Measurements from ENCODE around the gene ZNF582. TPM values are rescaled to one million over a fixed set of nuclear protein-coding genes. Genes with fewer than 3 reads are reported as not detected.

ZNF582 gene
- total RNA-seq, 4 donors from 2014 or later = 3.1 to 5.2 (median 4.7) TPM

DNA sequence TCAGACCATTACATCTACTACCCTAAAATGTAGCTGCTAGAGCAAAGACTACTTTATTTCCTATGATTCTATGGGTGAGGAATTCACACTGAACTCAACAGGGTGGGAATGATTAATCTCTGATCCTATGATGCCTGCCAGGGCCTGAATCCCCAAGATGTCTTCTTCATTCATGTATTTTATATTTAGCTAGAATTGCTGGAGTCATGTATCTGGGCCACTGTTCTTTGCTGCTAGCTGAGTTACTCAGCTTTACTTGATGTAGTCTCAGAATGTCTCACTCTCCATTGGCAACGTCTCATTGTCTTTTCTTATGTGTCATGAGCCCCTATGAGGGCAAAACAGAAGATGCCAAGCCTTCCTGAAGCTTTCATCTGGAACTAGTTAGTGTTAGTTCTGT, 21.1 kb downstream of the ZNF582 start:
- H3K27ac ChIP-seq = no peak overlapping the region
- no peaks in the 10 kb centered on the region for H3K27me3 ChIP-seq
- peaks cover 0 to 60% (median 12%) of the 10 kb centered on the region in 4 donors for H3K9me3 ChIP-seq
- H3K4me1 ChIP-seq = peaks cover 0 to 16% (median 8%) of the 10 kb centered on the region in 4 donors
- DNase-seq (ENCODE audit: low spot score in 2 of 2) = no peak
- 74 to 91% methylated on average over 1 of the region's 1 CpG for WGBS, 2 donors
- H3K36me3 ChIP-seq = peaks cover 2 to 82% (median 24%) of the 10 kb centered on the region in 3 donors
- TF ChIP-seq EP300 (IDR thresholded peaks at IDR 0.05) = no peak
- TF ChIP-seq POLR2A (IDR thresholded peaks at IDR 0.05) = no peak
- TF ChIP-seq, protein P1, sequence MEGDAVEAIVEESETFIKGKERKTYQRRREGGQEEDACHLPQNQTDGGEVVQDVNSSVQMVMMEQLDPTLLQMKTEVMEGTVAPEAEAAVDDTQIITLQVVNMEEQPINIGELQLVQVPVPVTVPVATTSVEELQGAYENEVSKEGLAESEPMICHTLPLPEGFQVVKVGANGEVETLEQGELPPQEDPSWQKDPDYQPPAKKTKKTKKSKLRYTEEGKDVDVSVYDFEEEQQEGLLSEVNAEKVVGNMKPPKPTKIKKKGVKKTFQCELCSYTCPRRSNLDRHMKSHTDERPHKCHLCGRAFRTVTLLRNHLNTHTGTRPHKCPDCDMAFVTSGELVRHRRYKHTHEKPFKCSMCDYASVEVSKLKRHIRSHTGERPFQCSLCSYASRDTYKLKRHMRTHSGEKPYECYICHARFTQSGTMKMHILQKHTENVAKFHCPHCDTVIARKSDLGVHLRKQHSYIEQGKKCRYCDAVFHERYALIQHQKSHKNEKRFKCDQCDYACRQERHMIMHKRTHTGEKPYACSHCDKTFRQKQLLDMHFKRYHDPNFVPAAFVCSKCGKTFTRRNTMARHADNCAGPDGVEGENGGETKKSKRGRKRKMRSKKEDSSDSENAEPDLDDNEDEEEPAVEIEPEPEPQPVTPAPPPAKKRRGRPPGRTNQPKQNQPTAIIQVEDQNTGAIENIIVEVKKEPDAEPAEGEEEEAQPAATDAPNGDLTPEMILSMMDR (IDR thresholded peaks at IDR 0.05) = no peak
- no peak overlapping the region for H3K4me3 ChIP-seq

DNA sequence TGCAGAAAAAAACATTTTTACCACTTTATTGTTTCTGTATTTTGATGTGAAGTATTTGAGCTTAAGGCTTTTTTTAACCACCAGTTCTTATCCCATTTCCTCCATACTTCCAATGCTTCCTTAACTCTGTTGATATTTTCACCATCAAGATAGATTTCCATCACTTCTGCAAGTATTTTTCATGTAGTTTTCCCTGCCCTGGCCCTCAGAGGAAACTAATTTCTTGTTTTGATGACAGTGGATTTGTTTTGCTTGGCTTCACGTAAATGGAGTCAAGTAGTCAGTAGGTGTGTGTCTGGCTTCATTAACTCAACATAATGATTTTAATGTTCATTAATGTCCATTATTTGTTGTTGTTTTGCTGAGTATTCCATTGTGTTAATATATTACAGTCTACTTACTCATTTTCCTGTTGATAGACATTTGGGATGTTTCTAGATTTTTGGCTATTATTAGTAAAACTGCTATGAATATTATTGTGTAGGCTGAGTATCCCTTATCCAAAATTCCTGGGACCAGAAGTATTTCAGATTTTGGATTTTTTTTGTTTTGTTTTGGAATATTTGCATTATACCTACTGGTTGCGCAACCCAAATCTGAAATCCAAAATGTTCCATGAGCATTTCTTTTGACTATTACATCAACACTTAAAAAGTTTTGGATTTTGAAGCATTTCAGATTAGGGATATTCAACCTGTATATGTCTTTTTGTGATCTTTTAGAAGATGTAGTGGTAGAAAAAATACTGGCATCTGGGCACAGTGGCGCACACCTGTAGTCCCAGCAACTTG, 23.3 kb downstream of the ZNF582 start:
- peaks cover 0 to 49% (median 4%) of the 10 kb centered on the region in 4 donors for H3K9me3 ChIP-seq
- H3K36me3 ChIP-seq = peaks cover 0 to 60% (median 17%) of the 10 kb centered on the region in 3 donors
- WGBS, 2 donors = 97 to 98% methylated on average over 3 of the region's 3 CpGs
- peaks cover 0 to 16% (median 8%) of the 10 kb centered on the region in 4 donors for H3K4me1 ChIP-seq
- H3K27me3 ChIP-seq = no peaks in the 10 kb centered on the region
- no peak overlapping the region for H3K4me3 ChIP-seq
- no peak overlapping the region for H3K27ac ChIP-seq
- no peak for TF ChIP-seq POLR2A (IDR thresholded peaks at IDR 0.05)
- TF ChIP-seq, protein P1 (IDR thresholded peaks at IDR 0.05) = no peak
- no peak for TF ChIP-seq EP300 (IDR thresholded peaks at IDR 0.05)
- DNase-seq (ENCODE audit: low spot score in 2 of 2) = no peak

DNA sequence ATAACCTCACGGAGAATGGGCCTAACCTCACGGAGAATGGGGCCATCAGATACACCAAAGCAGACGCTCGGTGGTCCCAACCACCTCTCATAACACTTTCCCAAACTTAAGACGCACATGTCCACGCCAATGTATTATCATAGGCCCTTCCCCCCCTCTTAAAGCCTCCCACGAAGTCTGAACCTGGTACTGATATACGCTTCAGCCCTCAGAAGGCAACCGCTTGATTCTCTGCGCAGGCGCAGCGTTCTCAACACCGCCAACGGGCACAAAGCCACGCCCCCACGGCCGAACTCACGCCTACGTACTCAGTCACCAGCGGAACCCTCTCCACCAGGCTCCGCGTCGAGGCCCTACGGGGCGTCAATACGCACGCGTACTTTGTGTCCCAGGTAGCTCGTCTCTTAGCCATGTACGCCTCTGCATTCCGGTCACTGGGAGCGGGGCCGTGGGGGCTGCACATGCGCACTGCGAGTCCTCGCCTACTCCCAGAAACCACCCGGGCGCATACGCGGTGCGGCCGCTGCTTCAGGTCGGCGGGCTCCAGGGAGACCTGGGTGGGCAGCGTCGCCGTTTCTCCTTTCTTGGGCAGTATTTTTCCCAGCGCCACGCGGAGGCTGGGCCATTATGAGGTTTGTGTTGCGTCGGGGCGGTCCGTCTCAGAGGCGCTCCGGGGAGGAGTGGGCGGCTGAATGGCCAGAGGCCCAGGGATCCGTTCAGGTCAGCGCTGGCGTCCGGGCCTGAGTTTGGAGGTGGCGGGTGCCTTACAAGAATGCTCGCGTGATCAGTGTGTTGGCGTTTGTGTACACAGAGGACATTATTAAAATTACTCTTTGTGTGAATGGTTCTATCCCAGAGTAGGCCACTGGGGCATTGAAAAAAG, 25.3 kb downstream of the ZNF582 start:
- Histone ChIP-seq H3K27ac (peak overlapping the region; percentile 69 to 93 (median 79)), H3K4me3 (peak overlapping the region; percentile 41 to 70 (median 61)), H3K36me3 (peaks cover 0 to 58% (median 0%) of the 10 kb centered on the region in 3 donors), H3K4me1 (peaks cover 0 to 16% (median 8%) of the 10 kb centered on the region in 4 donors), H3K27me3 (no peaks in the 10 kb centered on the region), H3K9me3 (peaks cover 0 to 56% (median 8%) of the 10 kb centered on the region in 4 donors)
- DNase-seq (ENCODE audit: low spot score in 2 of 2) = peak; percentile 72 to 76
- TF ChIP-seq, protein P1 (IDR thresholded peaks at IDR 0.05) = peak in 2 of 5 experiments; percentile 6 to 19
- TF ChIP-seq POLR2A (IDR thresholded peaks at IDR 0.05) (no peak), EP300 (IDR thresholded peaks at IDR 0.05) (peak in 1 of 2 donors; percentile 78)
- WGBS, 2 donors = 4 to 6% methylated on average over 39 to 63 of the region's 65 CpGs

DNA sequence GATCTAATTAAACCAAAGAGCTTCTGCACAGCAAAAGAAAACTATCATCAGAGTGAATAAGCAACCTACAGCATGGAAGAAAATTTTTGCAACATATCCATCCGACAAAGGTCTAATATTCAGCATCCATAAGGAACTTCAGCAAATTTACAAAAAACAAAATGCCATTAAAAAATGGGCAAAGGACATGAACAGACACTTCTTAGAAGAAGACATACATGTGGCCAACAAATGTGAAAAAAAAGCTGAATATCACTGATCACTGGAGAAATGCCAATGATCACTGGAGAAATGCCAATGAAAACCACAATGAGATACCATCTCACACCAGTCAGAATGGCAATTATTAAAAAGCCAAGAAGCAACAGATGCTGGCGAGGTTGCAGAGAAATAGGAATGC, 32.5 kb downstream of the ZNF582 start:
- Histone ChIP-seq H3K4me3 (no peak overlapping the region), H3K4me1 (no peaks in the 10 kb centered on the region), H3K36me3 (peaks cover 0 to 44% (median 0%) of the 10 kb centered on the region in 3 donors), H3K9me3 (peaks cover 0 to 78% (median 14%) of the 10 kb centered on the region in 4 donors), H3K27me3 (no peaks in the 10 kb centered on the region), H3K27ac (no peak overlapping the region)
- no peak for DNase-seq (ENCODE audit: low spot score in 2 of 2)
- WGBS, 2 donors = 96% methylated on average over 2 of the region's 2 CpGs
- no peak for TF ChIP-seq POLR2A (IDR thresholded peaks at IDR 0.05)
- TF ChIP-seq, protein P1 (IDR thresholded peaks at IDR 0.05) = no peak
- no peak for TF ChIP-seq EP300 (IDR thresholded peaks at IDR 0.05)
